ENCODE data around the gene NPM1.
"Not testable (repeated sequence)": the region's sequence is repeated elsewhere in the genome, so short reads cannot be mapped to it uniquely, and the experiment has no call there.

Gene NPM1

DNA sequence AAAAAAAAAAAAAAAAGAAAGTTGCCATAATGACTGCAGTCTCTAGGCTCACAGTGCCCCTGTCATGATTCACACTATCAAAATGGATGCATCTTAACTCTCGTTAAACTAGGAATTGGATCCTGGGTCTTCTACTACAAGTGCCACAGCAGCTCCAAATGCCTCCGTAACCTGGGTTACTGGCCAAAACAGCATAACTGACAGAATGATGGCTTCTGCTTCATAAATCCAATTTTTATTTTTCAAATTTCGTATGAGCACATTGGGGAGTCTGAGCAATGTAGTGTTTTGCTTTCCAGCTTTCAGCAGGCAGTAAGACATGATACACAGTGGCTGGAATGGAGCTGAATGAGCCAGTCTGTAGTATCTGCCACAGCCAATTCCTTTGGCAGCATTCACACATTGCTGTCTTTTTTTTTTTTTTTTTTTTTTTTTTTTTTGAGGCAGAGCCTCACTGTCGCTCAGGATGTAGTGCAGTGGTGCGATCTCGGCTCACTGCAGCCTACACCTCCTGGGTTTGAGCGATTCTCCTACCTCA, 36.0 kb upstream of the NPM1 start:
- Histone ChIP-seq H3K36me3 (replicated peaks) (no peaks in the 10 kb centered on the region), H3K27ac (no peak overlapping the region), H3K27me3 (replicated peaks) (no peaks in the 10 kb centered on the region), H3K4me3 (ENCODE audit: low read depth, low read length) (no peak overlapping the region)
- in situ Hi-C loops (cut with HindIII; ENCODE audit: low pct_ligation_motif_present, low sequenced_read_pairs) = no loop called here
- TF ChIP-seq, protein P1, sequence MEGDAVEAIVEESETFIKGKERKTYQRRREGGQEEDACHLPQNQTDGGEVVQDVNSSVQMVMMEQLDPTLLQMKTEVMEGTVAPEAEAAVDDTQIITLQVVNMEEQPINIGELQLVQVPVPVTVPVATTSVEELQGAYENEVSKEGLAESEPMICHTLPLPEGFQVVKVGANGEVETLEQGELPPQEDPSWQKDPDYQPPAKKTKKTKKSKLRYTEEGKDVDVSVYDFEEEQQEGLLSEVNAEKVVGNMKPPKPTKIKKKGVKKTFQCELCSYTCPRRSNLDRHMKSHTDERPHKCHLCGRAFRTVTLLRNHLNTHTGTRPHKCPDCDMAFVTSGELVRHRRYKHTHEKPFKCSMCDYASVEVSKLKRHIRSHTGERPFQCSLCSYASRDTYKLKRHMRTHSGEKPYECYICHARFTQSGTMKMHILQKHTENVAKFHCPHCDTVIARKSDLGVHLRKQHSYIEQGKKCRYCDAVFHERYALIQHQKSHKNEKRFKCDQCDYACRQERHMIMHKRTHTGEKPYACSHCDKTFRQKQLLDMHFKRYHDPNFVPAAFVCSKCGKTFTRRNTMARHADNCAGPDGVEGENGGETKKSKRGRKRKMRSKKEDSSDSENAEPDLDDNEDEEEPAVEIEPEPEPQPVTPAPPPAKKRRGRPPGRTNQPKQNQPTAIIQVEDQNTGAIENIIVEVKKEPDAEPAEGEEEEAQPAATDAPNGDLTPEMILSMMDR (IDR thresholded peaks at IDR 0.05; ENCODE audit: low read depth, low read length, missing control alignments) = no peak
- DNase-seq = no peak

DNA sequence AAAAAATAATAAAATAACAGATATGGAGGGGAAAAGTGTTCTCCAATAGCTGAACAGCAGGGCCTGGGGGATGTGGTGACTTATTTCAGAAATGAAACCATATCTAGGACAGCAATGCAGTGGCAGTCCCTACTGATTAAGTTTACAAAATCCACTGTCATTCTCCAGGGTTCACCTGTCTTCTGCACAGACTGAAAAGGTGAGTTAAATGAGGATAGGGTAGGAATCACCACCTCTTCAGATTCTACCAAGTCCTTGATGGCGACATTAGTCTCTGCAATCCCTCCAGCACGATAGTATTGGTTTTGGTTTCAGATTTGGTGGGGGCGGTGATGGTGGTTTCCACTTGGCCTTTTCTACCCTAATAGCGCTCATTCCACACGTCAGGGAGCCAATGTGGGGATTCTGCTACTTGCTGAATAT, 32.3 kb upstream of the NPM1 start:
- DNase-seq = no peak
- no peaks in the 10 kb centered on the region for H3K36me3 ChIP-seq (replicated peaks)
- in situ Hi-C loops (cut with HindIII; ENCODE audit: low pct_ligation_motif_present, low sequenced_read_pairs) = no loop called here
- TF ChIP-seq, protein P1 (IDR thresholded peaks at IDR 0.05; ENCODE audit: low read depth, low read length, missing control alignments) = no peak
- no peak overlapping the region for H3K4me3 ChIP-seq (ENCODE audit: low read depth, low read length)
- no peaks in the 10 kb centered on the region for H3K27me3 ChIP-seq (replicated peaks)
- no peak overlapping the region for H3K27ac ChIP-seq

DNA sequence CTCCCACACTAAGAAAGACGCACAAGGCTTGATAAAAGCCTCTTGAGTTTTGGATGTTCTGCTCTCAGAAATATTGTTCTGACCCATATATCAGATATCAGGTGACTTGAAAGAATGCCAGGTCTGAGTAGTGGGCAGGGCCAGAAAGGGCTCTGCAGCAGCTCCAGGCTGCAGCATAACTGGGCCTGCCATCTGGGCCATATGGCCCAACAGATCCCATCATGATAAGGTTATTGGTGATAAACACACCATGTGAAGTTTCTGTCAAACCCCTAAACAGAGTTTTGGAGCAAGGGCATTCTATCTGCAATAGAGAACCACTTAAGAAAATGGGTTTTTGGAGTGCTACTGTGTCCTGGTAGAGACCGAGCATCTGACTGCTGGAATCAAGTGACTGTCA, 29.8 kb upstream of the NPM1 start:
- TF ChIP-seq, protein P1 (IDR thresholded peaks at IDR 0.05; ENCODE audit: low read depth, low read length, missing control alignments) = no peak
- in situ Hi-C loops (cut with HindIII; ENCODE audit: low pct_ligation_motif_present, low sequenced_read_pairs) = no loop called here
- Histone ChIP-seq H3K27me3 (replicated peaks) (no peaks in the 10 kb centered on the region), H3K27ac (no peak overlapping the region), H3K4me3 (ENCODE audit: low read depth, low read length) (no peak overlapping the region), H3K36me3 (replicated peaks) (no peaks in the 10 kb centered on the region)
- DNase-seq = no peak

DNA sequence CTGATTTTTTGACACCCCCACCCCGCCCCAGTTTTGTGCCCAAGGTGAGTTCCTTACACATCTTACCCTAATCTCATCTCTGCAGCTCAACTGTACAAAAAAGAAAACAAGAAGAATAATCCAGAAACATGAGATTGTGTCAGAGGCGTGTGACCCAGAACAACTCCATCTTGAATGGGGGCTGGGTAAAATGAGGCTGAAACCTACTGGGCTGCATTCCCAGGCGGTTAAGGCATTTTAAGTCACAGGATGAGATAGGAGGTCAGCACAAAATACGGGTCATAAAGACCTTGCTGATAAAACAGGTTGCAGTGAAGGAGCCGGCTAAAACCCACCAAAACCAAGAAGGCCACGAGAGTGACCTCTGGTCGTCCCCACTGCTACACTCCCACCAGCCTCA, 26.5 kb upstream of the NPM1 start:
- H3K27me3 ChIP-seq (replicated peaks); H3K27ac ChIP-seq; H3K36me3 ChIP-seq (replicated peaks); H3K4me3 ChIP-seq (ENCODE audit: low read depth, low read length); in situ Hi-C loops (cut with HindIII; ENCODE audit: low pct_ligation_motif_present, low sequenced_read_pairs); DNase-seq: not testable (repeated sequence)

DNA sequence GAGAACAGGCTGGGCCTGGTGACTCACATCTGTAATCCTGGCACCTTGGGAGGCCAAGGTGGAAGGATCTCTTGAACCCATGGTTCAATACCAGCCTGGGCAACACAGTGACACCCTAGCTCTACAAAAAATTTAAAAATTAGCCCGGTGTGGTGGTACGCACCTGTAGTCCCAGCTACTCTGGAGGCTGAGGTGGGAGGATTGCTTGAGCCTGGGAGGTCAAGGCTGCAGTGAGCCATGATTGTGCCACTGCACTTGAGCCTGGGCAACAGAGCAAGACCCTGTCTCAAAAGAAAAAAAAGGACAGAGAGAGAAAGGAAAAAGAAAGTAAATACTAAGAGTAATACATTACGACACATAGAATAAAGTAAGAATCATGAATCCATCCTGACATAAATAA, 24.4 kb upstream of the NPM1 start:
- H3K27me3 ChIP-seq (replicated peaks); H3K27ac ChIP-seq; H3K36me3 ChIP-seq (replicated peaks); H3K4me3 ChIP-seq (ENCODE audit: low read depth, low read length); DNase-seq; in situ Hi-C loops (cut with HindIII; ENCODE audit: low pct_ligation_motif_present, low sequenced_read_pairs): not testable (repeated sequence)

DNA sequence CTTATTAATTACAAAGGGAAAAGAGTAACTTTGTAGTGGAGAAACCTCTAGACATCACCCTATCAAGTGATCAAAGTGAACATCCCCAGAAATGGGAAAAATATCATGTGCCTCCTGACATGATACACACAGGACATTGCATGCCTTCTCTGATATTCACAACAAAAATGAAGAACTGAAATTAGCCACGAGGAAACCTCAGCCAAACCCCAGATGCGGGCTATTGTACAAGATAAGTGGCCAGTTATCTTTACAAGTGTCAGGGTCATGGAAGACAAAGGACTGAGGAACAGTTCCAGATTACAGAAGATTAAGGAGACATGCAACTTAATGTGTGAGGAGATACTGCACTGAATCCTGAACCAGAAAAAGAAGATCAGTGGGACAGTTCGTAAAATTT, 23.8 kb upstream of the NPM1 start:
- no peaks in the 10 kb centered on the region for H3K27me3 ChIP-seq (replicated peaks)
- in situ Hi-C loops (cut with HindIII; ENCODE audit: low pct_ligation_motif_present, low sequenced_read_pairs) = no loop called here
- TF ChIP-seq, protein P1 (IDR thresholded peaks at IDR 0.05; ENCODE audit: low read depth, low read length, missing control alignments) = no peak
- no peaks in the 10 kb centered on the region for H3K36me3 ChIP-seq (replicated peaks)
- no peak overlapping the region for H3K27ac ChIP-seq
- no peak overlapping the region for H3K4me3 ChIP-seq (ENCODE audit: low read depth, low read length)
- no peak for DNase-seq

DNA sequence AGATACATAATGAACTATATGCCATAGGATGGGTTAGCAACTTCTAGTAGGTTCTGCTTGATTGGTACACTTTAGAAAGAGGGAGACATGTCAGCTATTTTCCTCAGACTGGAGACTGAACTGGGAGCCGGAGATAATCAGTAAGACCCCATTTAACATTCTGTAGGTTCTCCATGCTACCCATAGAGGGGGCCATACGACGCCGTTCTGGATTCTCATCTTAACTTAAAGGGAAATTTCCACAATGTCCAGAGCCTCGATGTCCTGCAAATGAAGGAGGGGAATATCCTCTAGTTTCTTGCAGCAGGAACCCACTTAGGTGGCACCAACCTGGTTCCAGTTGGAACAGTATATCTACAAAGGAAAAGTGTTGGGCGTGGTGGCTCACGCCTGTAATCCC, 22.3 kb upstream of the NPM1 start:
- DNase-seq = peak; percentile 18
- Histone ChIP-seq H3K36me3 (replicated peaks) (no peaks in the 10 kb centered on the region), H3K27ac (no peak overlapping the region), H3K27me3 (replicated peaks) (no peaks in the 10 kb centered on the region), H3K4me3 (ENCODE audit: low read depth, low read length) (no peak overlapping the region)
- in situ Hi-C loops (cut with HindIII; ENCODE audit: low pct_ligation_motif_present, low sequenced_read_pairs) = no loop called here
- TF ChIP-seq, protein P1 (IDR thresholded peaks at IDR 0.05; ENCODE audit: low read depth, low read length, missing control alignments) = peak; percentile 71
